HCT116 (cell line): ENCODE measurements around the gene OBSL1. TPM values are rescaled to one million over a fixed set of nuclear protein-coding genes. Genes with fewer than 3 reads are reported as not detected.

ENCODE experiments used
- ATAC-seq: fragments of 200-7000 bp; cut with Tn5 transposase; 2 replicates; pipeline ENCODE4 v1.9.1; 2020; ENCODE audit warnings: mild to moderate bottlenecking, moderate library complexity
- BruUV-seq: library from RNA; stranded (reverse); fragments of 400-500 nt; replicated peaks from 2 replicates; lab custom pipeline; 2021; lab: Mats Ljungman, UMichigan
- CTCF ChIA-PET: fragments of 300-600 bp; sonication (Branson Sonifier 250); formaldehyde crosslinking; loops from one replicate; lab custom pipeline; 2021; ENCODE audit warnings: antibody characterized with exemption; lab: Charles Lee
- POLR2A ChIA-PET: fragments of 300-600, 350-600 bp; sonication (Branson Sonifier 250); formaldehyde crosslinking; loops from one replicate; lab custom pipeline; 2021; ENCODE audit warnings: antibody characterized with exemption; lab: Charles Lee
- RAD21 ChIA-PET, 2 experiments: fragments of 300-600 bp; sonication (Branson Sonifier 250); formaldehyde crosslinking; loops; one replicate each; lab custom pipeline; 2023; ENCODE audit warnings: low total read pairs in 2 of 2; ENCODE audit not compliant: uncharacterized antibody in 2 of 2, unreplicated experiment in 2 of 2, low non-redundant PET in 1 of 2; lab: Charles Lee
- DNase-seq: peaks from one replicate; pipeline ENCODE4 v3.0.0-alpha.2; 2010; ENCODE audit warnings: low read depth, low spot score
- H2AFZ ChIP-seq: fragments of 200-600 bp; shearing (Covaris generic), sonication (generic); 2 replicates; pipeline ENCODE4 v1.6.1; 2017; ENCODE audit warnings: low read depth, mixed run types, mixed read lengths, antibody characterized with exemption, low read length; ENCODE audit not compliant: poor library complexity, severe bottlenecking
- H3K27ac ChIP-seq: 2 replicates; pipeline ENCODE4 v1.5.1; 2012; ENCODE audit warnings: low read depth, low read length
- H3K27me3 ChIP-seq: fragments of 200-600 bp; sonication (generic); 2 replicates; pipeline ENCODE4 v1.6.1; 2016; ENCODE audit warnings: mixed run types, low read length, mixed read lengths; ENCODE audit not compliant: insufficient read depth
- H3K36me3 ChIP-seq, 2 experiments: fragments of 200-500 bp in 1 of 2; fragments of 200-600 bp in 1 of 2; sonication (Bioruptor generic) in 1 of 2; sonication (generic) in 1 of 2; 2 replicates each; pipeline versions ENCODE4 v1.5.1 to v1.6.1; 2014 to 2016; ENCODE audit warnings: low read length in 2 of 2, inconsistent platforms in 1 of 2, mixed read lengths in 1 of 2, mixed run types in 1 of 2; ENCODE audit not compliant: insufficient read depth in 2 of 2, control insufficient read depth in 1 of 2
- H3K4me1 ChIP-seq, 2 experiments: fragments of 200-600 bp in 1 of 2; sonication (generic) in 1 of 2; 2 replicates each; pipeline versions ENCODE4 v1.5.1 to v1.6.1; 2012 to 2017; ENCODE audit warnings: low read length in 2 of 2, inconsistent platforms in 1 of 2, mild to moderate bottlenecking in 1 of 2, mixed read lengths in 1 of 2, mixed run types in 1 of 2, moderate library complexity in 1 of 2; ENCODE audit not compliant: insufficient read depth in 2 of 2, control insufficient read depth in 1 of 2
- H3K4me2 ChIP-seq: fragments of 200-600 bp; sonication (generic); 2 replicates; pipeline ENCODE4 v1.6.1; 2017; ENCODE audit warnings: mixed run types, low read length, mixed read lengths
- H3K4me3 ChIP-seq, 2 experiments: fragments of 200-600 bp in 1 of 2; sonication (generic) in 1 of 2; replicated peaks in 1 of 2; 2 replicates each; pipeline ENCODE4 v1.5.1; 2011 to 2016; ENCODE audit warnings: low read length in 2 of 2, control low read depth in 1 of 2, low read depth in 1 of 2, mild to moderate bottlenecking in 1 of 2, mixed read lengths in 1 of 2, mixed run types in 1 of 2
- H3K79me2 ChIP-seq: fragments of 200-600 bp; sonication (generic); 2 replicates; pipeline ENCODE4 v1.6.1; 2017; ENCODE audit warnings: mild to moderate bottlenecking, mixed run types, low read length, moderate library complexity, mixed read lengths; ENCODE audit not compliant: insufficient read depth
- H3K9ac ChIP-seq: fragments of 200-600 bp; sonication (generic); 2 replicates; pipeline ENCODE4 v1.6.1; 2016; ENCODE audit warnings: low read length, mixed read lengths
- H3K9me2 ChIP-seq: fragments of 200-600 bp; sonication (generic), shearing (Covaris generic); 2 replicates; pipeline ENCODE4 v1.6.1; 2017; ENCODE audit warnings: mixed run types, mild to moderate bottlenecking, moderate library complexity; ENCODE audit not compliant: insufficient read depth
- H3K9me3 ChIP-seq, 2 experiments: fragments of 200-500 bp in 1 of 2; fragments of 200-600 bp in 1 of 2; sonication (Bioruptor generic) in 1 of 2; sonication (generic) in 1 of 2; 2 replicates each; pipeline ENCODE4 v1.6.1; 2014 to 2017; ENCODE audit warnings: low read length in 2 of 2, mixed read lengths in 2 of 2, inconsistent platforms in 1 of 2, low read depth in 1 of 2, mild to moderate bottlenecking in 1 of 2, mixed run types in 1 of 2, moderate library complexity in 1 of 2; ENCODE audit not compliant: control insufficient read depth in 1 of 2, insufficient read depth in 1 of 2
- H4K20me1 ChIP-seq: fragments of 200-600 bp; sonication (generic), shearing (Covaris generic); 2 replicates; pipeline ENCODE4 v1.6.1; 2017; ENCODE audit warnings: mixed run types, mild to moderate bottlenecking, moderate library complexity; ENCODE audit not compliant: insufficient read depth
- CBX3 ChIP-seq: IDR thresholded peaks from 2 replicates; pipeline ENCODE4 v1.6.1; 2012; ENCODE audit warnings: low read depth
- EGR1 ChIP-seq: IDR thresholded peaks from 2 replicates; pipeline ENCODE4 v1.6.1; 2012; ENCODE audit warnings: low read depth
- ELF1 ChIP-seq: IDR thresholded peaks from 2 replicates; pipeline ENCODE4 v1.6.1; 2012; ENCODE audit warnings: low read depth, borderline replicate concordance
- EZH2phosphoT487 ChIP-seq: fragments of 200-600 bp; IDR thresholded peaks from 2 replicates; pipeline ENCODE4 v1.6.1; 2018; ENCODE audit warnings: antibody characterized with exemption, borderline replicate concordance
- JUND ChIP-seq: IDR thresholded peaks from 2 replicates; pipeline ENCODE4 v1.6.1; 2012
- POLR2A ChIP-seq: IDR thresholded peaks from 2 replicates; pipeline ENCODE4 v1.7.0; 2011; ENCODE audit warnings: borderline replicate concordance; ENCODE audit not compliant: insufficient read depth, insufficient read length; ENCODE audit errors: extremely low read depth
- ZFX ChIP-seq: fragments of 450-650 bp; IDR thresholded peaks from 2 replicates; pipeline ENCODE4 v1.6.1; 2017
- ZNF274 ChIP-seq: fragments of 200-500 bp; sonication (Bioruptor generic); IDR thresholded peaks from 2 replicates; pipeline ENCODE4 v1.6.1; 2014; ENCODE audit warnings: mild to moderate bottlenecking, low read depth, low read length, inconsistent platforms
- intact Hi-C: fragments of 100-400 bp; cut with micrococcal nuclease; formaldehyde crosslinking; loops from 2 replicates; pipeline ENCODE4 v1.10.0; 2022
- total RNA-seq: library from RNA; stranded (reverse); gene quantifications from one replicate; pipeline ENCODE4 v1.2.1, GENCODE V29; 2021; ENCODE audit not compliant: unreplicated experiment
- TF ChIP-seq, protein P1 (sequence below): IDR thresholded peaks from 2 replicates; pipeline ENCODE4 v1.6.1; 2012

The OBSL1 gene
- total RNA-seq, 1 experiment from 2014 or later = 45.2 TPM

DNA sequence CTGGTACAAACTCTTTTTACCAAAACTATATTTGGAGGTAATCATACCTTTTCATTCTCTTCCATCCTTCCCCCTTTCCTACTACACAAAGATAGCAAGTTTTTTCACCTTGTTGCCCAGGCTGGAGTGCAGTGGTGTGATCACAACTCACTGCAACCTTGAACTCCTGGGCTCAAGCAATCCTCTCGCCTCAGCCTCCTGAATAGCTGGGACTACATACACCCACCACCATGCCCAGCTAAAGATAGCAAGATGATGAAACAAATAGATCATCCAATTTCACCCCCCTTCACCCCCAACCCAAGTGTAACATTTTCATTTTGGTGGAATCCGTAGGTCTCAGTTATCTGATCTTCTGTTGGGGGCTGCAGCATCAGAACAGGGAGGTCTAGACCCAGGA lies 21.8 kb upstream of the OBSL1 start:
- ATAC-seq = no peak
- Histone ChIP-seq H3K9me2 (no peaks in the 10 kb centered on the region), H3K4me1 (peaks cover 6 to 20% of the 10 kb centered on the region in 2 experiments; a peak in 3 of 4 replicates), H3K36me3 (no peaks in the 10 kb centered on the region), H3K79me2 (peaks cover 9% of the 10 kb centered on the region; the same call in 1 of the 2 replicates), H3K27ac (no peak overlapping the region), H4K20me1 (no peaks in the 10 kb centered on the region), H3K4me3 (no peak overlapping the region), H3K9me3 (no peaks in the 10 kb centered on the region), H3K9ac (no peak overlapping the region), H3K27me3 (no peaks in the 10 kb centered on the region), H3K4me2 (no peak overlapping the region), H2AFZ (no peak overlapping the region)
- DNase-seq = no peak
- CTCF ChIA-PET = no interaction called here
- BruUV-seq = no TSS peak
- POLR2A ChIA-PET = no interaction called here
- no peak for TF ChIP-seq ZFX
- intact Hi-C loops = no loop called here
- RAD21 ChIA-PET = no interaction called here

DNA sequence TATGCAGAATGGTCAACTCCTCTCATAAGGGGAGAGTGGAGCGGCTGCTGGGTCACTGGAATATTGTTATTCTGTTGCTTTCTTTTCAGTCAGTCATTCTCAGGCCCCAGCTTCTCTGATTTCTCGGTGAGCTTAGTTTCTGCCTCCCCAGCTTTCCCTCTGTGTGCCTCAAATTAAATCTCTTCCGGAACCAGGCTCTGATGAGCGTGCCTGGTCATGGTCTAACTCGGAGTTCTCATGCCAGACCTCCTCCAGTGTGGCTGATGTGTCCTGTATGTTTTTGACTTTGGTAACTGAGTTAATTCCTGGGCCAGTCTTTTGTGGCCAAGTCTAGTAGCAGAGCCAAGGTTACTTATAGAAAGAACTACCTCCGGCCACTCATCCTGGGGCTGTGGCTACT lies 21.4 kb upstream of the OBSL1 start:
- no peak overlapping the region for H3K27ac ChIP-seq
- POLR2A ChIA-PET = no interaction called here
- H3K9me2 ChIP-seq = no peaks in the 10 kb centered on the region
- H3K9me3 ChIP-seq = no peaks in the 10 kb centered on the region
- no peaks in the 10 kb centered on the region for H4K20me1 ChIP-seq
- no peak overlapping the region for H3K4me2 ChIP-seq
- no peaks in the 10 kb centered on the region for H3K36me3 ChIP-seq
- no peak overlapping the region for H3K4me3 ChIP-seq
- no peak overlapping the region for H2AFZ ChIP-seq
- intact Hi-C loops = no loop called here
- DNase-seq = no peak
- 0 out of 2 replicates have a peak, but pooled peaks cover 9% of the 10 kb centered on the region for H3K79me2 ChIP-seq
- no peak for TF ChIP-seq ZFX
- TF ChIP-seq, protein P1, sequence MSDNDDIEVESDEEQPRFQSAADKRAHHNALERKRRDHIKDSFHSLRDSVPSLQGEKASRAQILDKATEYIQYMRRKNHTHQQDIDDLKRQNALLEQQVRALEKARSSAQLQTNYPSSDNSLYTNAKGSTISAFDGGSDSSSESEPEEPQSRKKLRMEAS = no peak
- no peak for TF ChIP-seq CBX3
- no peak for TF ChIP-seq JUND
- TF ChIP-seq EGR1 = no peak
- TF ChIP-seq ZNF274 = no peak
- no peak for TF ChIP-seq EZH2phosphoT487
- TF ChIP-seq POLR2A = no peak
- no peak for TF ChIP-seq ELF1
- CTCF ChIA-PET = no interaction called here
- no peaks in the 10 kb centered on the region for H3K27me3 ChIP-seq
- no peak overlapping the region for H3K9ac ChIP-seq
- ATAC-seq = no peak
- H3K4me1 ChIP-seq = peaks cover 6 to 20% of the 10 kb centered on the region in 2 experiments; a peak in 3 of 4 replicates
- RAD21 ChIA-PET = no interaction called here
- no TSS peak for BruUV-seq
